DMS 273 (cell line): ENCODE data around the gene SCUBE1.

ENCODE experiments used
- DNase-seq: peaks from one replicate; lab custom pipeline; 2025; ENCODE audit not compliant: unreplicated experiment; lab: John Stamatoyannopoulos, UW

Gene SCUBE1

GRCh38 chr22:43304831-43305590 lies 38.2 kb downstream of the SCUBE1 start:
- DNase-seq, result no peak

- no peak for DNase-seq
These were observed 39.4 kb downstream of the SCUBE1 start for GRCh38 chr22:43303751-43304150.

- DNase-seq, result no peak
These were observed 40.0 kb downstream of the SCUBE1 start for GRCh38 chr22:43303166-43303565.

GRCh38 chr22:43302531-43303041 lies 40.6 kb downstream of the SCUBE1 start:
- no peak for DNase-seq

- DNase-seq, result no peak
These were observed 41.3 kb downstream of the SCUBE1 start for GRCh38 chr22:43301866-43302265.

- DNase-seq, result no peak
These were observed 42.1 kb downstream of the SCUBE1 start for GRCh38 chr22:43300891-43301676.

GRCh38 chr22:43299736-43300135 lies 43.4 kb downstream of the SCUBE1 start:
- no peak for DNase-seq

GRCh38 chr22:43298062-43298801 lies 44.9 kb downstream of the SCUBE1 start:
- DNase-seq, result no peak

GRCh38 chr22:43297270-43298061 lies 45.7 kb downstream of the SCUBE1 start:
- no peak for DNase-seq

- DNase-seq, result no peak
These were observed 46.8 kb downstream of the SCUBE1 start for GRCh38 chr22:43296276-43296902.

- DNase-seq, result no peak
These were observed 47.5 kb downstream of the SCUBE1 start for GRCh38 chr22:43295660-43296059.

GRCh38 chr22:43295173-43295572 lies 48.0 kb downstream of the SCUBE1 start:
- no peak for DNase-seq

GRCh38 chr22:43293655-43294392 lies 49.3 kb downstream of the SCUBE1 start:
- DNase-seq, result peak; percentile 89

- DNase-seq, result no peak
These were observed 49.9 kb downstream of the SCUBE1 start for GRCh38 chr22:43293259-43293654.

- no peak for DNase-seq
These were observed 50.5 kb downstream of the SCUBE1 start for GRCh38 chr22:43292630-43293018.

- DNase-seq, result no peak
These were observed 51.8 kb downstream of the SCUBE1 start for GRCh38 chr22:43291381-43291780.

GRCh38 chr22:43289976-43290721 lies 53.0 kb downstream of the SCUBE1 start:
- DNase-seq, result peak; percentile 65

- no peak for DNase-seq
These were observed 53.6 kb downstream of the SCUBE1 start for GRCh38 chr22:43289531-43289963.
